OCI-LY7 (cell line): ENCODE measurements around the gene FNDC1. TPM values are rescaled to one million over a fixed set of nuclear protein-coding genes. Genes with fewer than 3 reads are reported as not detected.

ENCODE experiments used
- BruUV-seq: library from RNA; stranded (reverse); fragments of 400-500 nt; replicated peaks from 2 replicates; lab custom pipeline; 2021; lab: Mats Ljungman, UMichigan
- CTCF ChIA-PET: fragments of 300-600 bp; sonication (Branson Sonifier 250); formaldehyde crosslinking; loops from one replicate; lab custom pipeline; 2022; ENCODE audit warnings: antibody characterized with exemption; ENCODE audit not compliant: unreplicated experiment; lab: Charles Lee
- POLR2A ChIA-PET: fragments of 300-600 bp; sonication (Branson Sonifier 250); formaldehyde crosslinking; loops from one replicate; lab custom pipeline; 2022; ENCODE audit warnings: antibody characterized with exemption; lab: Charles Lee
- DNase-seq: peaks from one replicate; pipeline ENCODE4 v3.0.0-alpha.2; 2015; ENCODE audit warnings: low spot score
- H2AFZ ChIP-seq: fragments of 200-600 bp; sonication (generic), shearing (Covaris generic); 2 replicates; pipeline ENCODE4 v1.6.1; 2014; ENCODE audit warnings: mild to moderate bottlenecking, antibody characterized with exemption, low read length, moderate library complexity
- H3K27ac ChIP-seq: fragments of 200-600 bp; sonication (generic); 2 replicates; pipeline ENCODE4 v1.5.1; 2014; ENCODE audit warnings: mixed run types, low read depth, mild to moderate bottlenecking, moderate library complexity, low read length, inconsistent platforms; ENCODE audit not compliant: poor library complexity, severe bottlenecking
- H3K36me3 ChIP-seq: fragments of 200-600 bp; sonication (generic); 2 replicates; pipeline ENCODE4 v1.6.1; 2014; ENCODE audit warnings: mild to moderate bottlenecking, antibody characterized with exemption, low read length, moderate library complexity, mixed read lengths; ENCODE audit not compliant: insufficient read depth
- H3K4me1 ChIP-seq: fragments of 200-600 bp; sonication (generic); 2 replicates; pipeline ENCODE4 v1.5.1; 2014; ENCODE audit warnings: mild to moderate bottlenecking, low read length; ENCODE audit not compliant: insufficient read depth, poor library complexity, severe bottlenecking
- H3K4me2 ChIP-seq: fragments of 200-600 bp; sonication (generic); 2 replicates; pipeline ENCODE4 v1.6.1; 2014; ENCODE audit warnings: mild to moderate bottlenecking, low read length
- H3K4me3 ChIP-seq: fragments of 200-600 bp; sonication (generic); 2 replicates; pipeline ENCODE4 v1.5.1; 2014; ENCODE audit warnings: mild to moderate bottlenecking, low read depth, low read length; ENCODE audit not compliant: poor library complexity, severe bottlenecking
- H3K79me2 ChIP-seq: fragments of 200-600 bp; sonication (generic); 2 replicates; pipeline ENCODE4 v1.6.1; 2016; ENCODE audit warnings: low read depth, mild to moderate bottlenecking, low read length, moderate library complexity, mixed read lengths; ENCODE audit not compliant: insufficient read depth
- H3K9me2 ChIP-seq: fragments of 200-600 bp; sonication (generic); 2 replicates; pipeline ENCODE4 v1.6.1; 2016; ENCODE audit warnings: mild to moderate bottlenecking, low read length, mixed read lengths; ENCODE audit not compliant: insufficient read depth
- H3K9me3 ChIP-seq: fragments of 200-600 bp; sonication (generic); 2 replicates; pipeline ENCODE4 v1.6.1; 2014; ENCODE audit warnings: mild to moderate bottlenecking, mixed run types, low read length, mixed read lengths
- H4K20me1 ChIP-seq: fragments of 200-600 bp; sonication (generic); 2 replicates; pipeline ENCODE4 v1.6.1; 2014; ENCODE audit warnings: mild to moderate bottlenecking, antibody characterized with exemption, low read length, moderate library complexity, mixed read lengths; ENCODE audit not compliant: insufficient read depth
- EZH2phosphoT487 ChIP-seq: fragments of 200-600 bp; sonication (generic); IDR thresholded peaks from 2 replicates; pipeline ENCODE4 v1.6.1; 2018; ENCODE audit warnings: low read depth, borderline replicate concordance, mild to moderate bottlenecking, mixed run types, antibody characterized with exemption, low read length, moderate library complexity, mixed read lengths
- intact Hi-C: fragments of 100-400 bp; cut with micrococcal nuclease; formaldehyde crosslinking; loops from one replicate; pipeline ENCODE4 v1.10.0; 2022; ENCODE audit not compliant: unreplicated experiment
- total RNA-seq, 2 experiments: library from RNA; depleted of rRNA in 1 of 2; stranded (reverse); fragments of >200 nt in 1 of 2; shearing (Covaris generic) in 1 of 2; gene quantifications; 2 replicates each; pipeline ENCODE4 v1.2.3, GENCODE V29; 2014 to 2022
- TF ChIP-seq, protein P1 (sequence below): fragments of 200-600 bp; sonication (generic); conservative IDR thresholded peaks from 2 replicates; pipeline ENCODE4 v1.5.1; 2014; ENCODE audit warnings: mild to moderate bottlenecking, antibody characterized with exemption, low read length, moderate library complexity, mixed read lengths

Gene FNDC1
- total RNA-seq, 2 experiments from 2014 or later, result 0.16 to 19.9 TPM

DNA sequence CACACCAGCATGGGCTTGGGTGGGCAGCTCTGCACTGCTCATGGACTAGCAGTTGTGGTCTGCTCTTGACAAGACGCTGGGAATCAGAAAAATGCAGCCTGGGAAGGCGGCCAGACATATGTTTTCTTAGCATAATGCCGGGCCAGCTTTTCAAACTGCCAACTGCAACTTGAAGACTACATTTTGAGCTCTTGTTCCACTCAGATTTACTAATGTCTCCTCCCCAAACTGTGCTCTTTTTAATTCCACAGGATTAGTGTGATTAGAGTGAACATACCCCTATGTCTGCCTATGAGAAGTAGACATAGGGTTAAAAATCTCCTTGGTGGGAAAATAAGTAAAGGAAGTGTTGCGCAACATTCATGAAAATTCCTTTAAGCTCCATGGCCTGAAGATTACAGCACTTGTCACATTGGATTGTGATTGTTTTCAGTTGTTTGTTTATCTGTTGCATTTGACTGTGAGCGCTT lies 5.3 kb upstream of the FNDC1 start:
- intact Hi-C loops, result no loop called here
- no peaks in the 10 kb centered on the region for H3K79me2 ChIP-seq
- no peaks in the 10 kb centered on the region for H4K20me1 ChIP-seq
- CTCF ChIA-PET, result no interaction called here
- no peaks in the 10 kb centered on the region for H3K36me3 ChIP-seq
- H3K27ac ChIP-seq, result no peak overlapping the region
- no peaks in the 10 kb centered on the region for H3K4me1 ChIP-seq
- H3K9me2 ChIP-seq, result no peaks in the 10 kb centered on the region
- no peak overlapping the region for H3K4me2 ChIP-seq
- TF ChIP-seq EZH2phosphoT487, result no peak
- TF ChIP-seq, protein P1, sequence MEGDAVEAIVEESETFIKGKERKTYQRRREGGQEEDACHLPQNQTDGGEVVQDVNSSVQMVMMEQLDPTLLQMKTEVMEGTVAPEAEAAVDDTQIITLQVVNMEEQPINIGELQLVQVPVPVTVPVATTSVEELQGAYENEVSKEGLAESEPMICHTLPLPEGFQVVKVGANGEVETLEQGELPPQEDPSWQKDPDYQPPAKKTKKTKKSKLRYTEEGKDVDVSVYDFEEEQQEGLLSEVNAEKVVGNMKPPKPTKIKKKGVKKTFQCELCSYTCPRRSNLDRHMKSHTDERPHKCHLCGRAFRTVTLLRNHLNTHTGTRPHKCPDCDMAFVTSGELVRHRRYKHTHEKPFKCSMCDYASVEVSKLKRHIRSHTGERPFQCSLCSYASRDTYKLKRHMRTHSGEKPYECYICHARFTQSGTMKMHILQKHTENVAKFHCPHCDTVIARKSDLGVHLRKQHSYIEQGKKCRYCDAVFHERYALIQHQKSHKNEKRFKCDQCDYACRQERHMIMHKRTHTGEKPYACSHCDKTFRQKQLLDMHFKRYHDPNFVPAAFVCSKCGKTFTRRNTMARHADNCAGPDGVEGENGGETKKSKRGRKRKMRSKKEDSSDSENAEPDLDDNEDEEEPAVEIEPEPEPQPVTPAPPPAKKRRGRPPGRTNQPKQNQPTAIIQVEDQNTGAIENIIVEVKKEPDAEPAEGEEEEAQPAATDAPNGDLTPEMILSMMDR, result no peak
- POLR2A ChIA-PET, result no interaction called here
- no peaks in the 10 kb centered on the region for H3K9me3 ChIP-seq
- no peak overlapping the region for H3K4me3 ChIP-seq
- no TSS peak for BruUV-seq
- H2AFZ ChIP-seq, result no peak overlapping the region
- DNase-seq, result no peak

DNA sequence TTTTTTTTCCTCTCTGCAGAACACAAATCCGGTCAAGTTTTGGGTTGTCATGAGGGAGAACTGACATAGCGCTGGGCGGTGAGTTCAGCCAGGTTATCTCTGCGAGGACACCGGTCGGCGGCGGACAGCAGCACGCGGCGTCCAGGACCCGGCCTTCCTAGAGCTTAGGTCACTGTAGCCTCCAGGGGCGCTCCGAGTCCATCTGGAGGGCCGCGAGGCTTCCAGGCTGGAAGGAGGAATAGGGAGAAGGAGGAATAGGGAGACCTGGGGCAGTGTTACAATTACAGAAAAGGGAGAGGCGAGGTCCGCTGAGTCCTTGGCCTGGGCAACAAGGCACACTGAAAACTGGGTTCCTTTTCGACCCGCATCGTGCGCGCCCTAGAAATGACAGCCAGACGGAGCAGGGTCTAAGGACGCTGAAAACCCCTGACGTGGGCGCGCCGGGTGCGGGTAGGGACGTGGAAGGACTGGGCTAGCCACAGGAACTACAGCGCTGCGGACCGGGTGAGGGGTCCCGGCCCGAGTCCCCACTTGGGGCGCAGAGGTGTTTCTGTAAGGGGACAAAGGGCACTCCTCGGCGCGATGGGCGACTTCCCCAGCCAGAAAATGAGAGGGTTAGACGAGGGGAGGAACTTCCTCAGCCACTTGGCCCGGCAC lies 536 bp upstream of the FNDC1 start:
- intact Hi-C loops, result no loop called here
- TF ChIP-seq, protein P1, result no peak; the same call in 1 of the 2 replicates
- TF ChIP-seq EZH2phosphoT487, result no peak
- H3K4me1 ChIP-seq, result no peaks in the 10 kb centered on the region
- ChIA-PET CTCF (no interaction called here), POLR2A (no interaction called here)
- BruUV-seq, result no TSS peak
- no peaks in the 10 kb centered on the region for H3K9me2 ChIP-seq
- H4K20me1 ChIP-seq, result no peaks in the 10 kb centered on the region
- H3K79me2 ChIP-seq, result no peaks in the 10 kb centered on the region
- DNase-seq, result no peak
- H3K4me2 ChIP-seq, result peak overlapping the region; percentile 61
- no peak overlapping the region for H3K27ac ChIP-seq
- H2AFZ ChIP-seq, result no peak overlapping the region
- no peaks in the 10 kb centered on the region for H3K9me3 ChIP-seq
- H3K4me3 ChIP-seq, result peak overlapping the region; percentile 43
- H3K36me3 ChIP-seq, result no peaks in the 10 kb centered on the region
